ENCODE data around the gene PXDN.

DNA sequence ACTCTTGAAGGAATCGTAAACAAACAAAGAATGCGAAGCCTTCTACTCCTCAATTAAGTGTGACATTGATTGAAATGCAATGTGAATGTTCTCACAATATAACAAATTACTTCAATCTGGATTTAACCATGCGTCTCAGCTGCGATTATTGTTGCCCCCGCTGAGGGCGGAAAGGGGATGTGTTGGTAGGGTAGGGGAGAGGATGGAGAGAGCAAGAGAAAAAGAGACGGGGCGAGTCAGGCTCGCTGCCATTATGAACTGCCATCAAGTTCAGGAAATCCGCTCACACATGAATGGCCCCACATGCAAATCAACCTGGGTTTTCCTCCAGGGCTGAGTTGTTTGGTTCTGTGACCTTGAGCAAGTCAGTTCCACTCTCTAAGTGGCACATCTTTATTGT is 129.8 kb downstream of the PXDN start:
- TF ChIP-seq, protein P1, sequence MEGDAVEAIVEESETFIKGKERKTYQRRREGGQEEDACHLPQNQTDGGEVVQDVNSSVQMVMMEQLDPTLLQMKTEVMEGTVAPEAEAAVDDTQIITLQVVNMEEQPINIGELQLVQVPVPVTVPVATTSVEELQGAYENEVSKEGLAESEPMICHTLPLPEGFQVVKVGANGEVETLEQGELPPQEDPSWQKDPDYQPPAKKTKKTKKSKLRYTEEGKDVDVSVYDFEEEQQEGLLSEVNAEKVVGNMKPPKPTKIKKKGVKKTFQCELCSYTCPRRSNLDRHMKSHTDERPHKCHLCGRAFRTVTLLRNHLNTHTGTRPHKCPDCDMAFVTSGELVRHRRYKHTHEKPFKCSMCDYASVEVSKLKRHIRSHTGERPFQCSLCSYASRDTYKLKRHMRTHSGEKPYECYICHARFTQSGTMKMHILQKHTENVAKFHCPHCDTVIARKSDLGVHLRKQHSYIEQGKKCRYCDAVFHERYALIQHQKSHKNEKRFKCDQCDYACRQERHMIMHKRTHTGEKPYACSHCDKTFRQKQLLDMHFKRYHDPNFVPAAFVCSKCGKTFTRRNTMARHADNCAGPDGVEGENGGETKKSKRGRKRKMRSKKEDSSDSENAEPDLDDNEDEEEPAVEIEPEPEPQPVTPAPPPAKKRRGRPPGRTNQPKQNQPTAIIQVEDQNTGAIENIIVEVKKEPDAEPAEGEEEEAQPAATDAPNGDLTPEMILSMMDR (conservative IDR thresholded peaks at IDR 0.05 in 1 of 2, IDR thresholded peaks at IDR 0.05 in 1 of 2; ENCODE audit: extremely low read depth in 1 of 2, insufficient read depth in 1 of 2, low read depth in 1 of 2, low read length in 2 of 2): no peak
- TF ChIP-seq EZH2 (IDR thresholded peaks at IDR 0.05; ENCODE audit: borderline replicate concordance, low read length): no peak

Measured in mammary epithelial cell (primary cell).